H54 (cell line): ENCODE results near the gene MEIS2.

Experiments used
- DNase-seq: peaks from one replicate; pipeline ENCODE4 v3.0.0; 2011; ENCODE audit warnings: low spot score, mixed read lengths; ENCODE audit not compliant: insufficient read length
- FAIRE-seq: peaks from 3 replicates; lab custom pipeline; 2011; peaks lifted over from hg19 to GRCh38; lab: Jason Lieb, UNC
- POLR2A ChIP-seq: IDR thresholded peaks from 2 replicates; pipeline ENCODE4 v1.6.1; 2011; ENCODE audit warnings: low read depth, mild to moderate bottlenecking, low read length

Gene MEIS2

GRCh38 chr15:37100109-37100965 is at the start of gene MEIS2:
MEIS2 (minus strand) TSS chr15:37100549; CDS start chr15:37099466, 1,083 bp downstream.
- DNase-seq, result peak; percentile 93
- TF ChIP-seq POLR2A, result peak; percentile 65
- no peak for FAIRE-seq

- TF ChIP-seq POLR2A, result no peak
- FAIRE-seq (no peak), DNase-seq (no peak)
Measured at GRCh38 chr15:37149146-37149545, 48.8 kb upstream of the MEIS2 start.

- TF ChIP-seq POLR2A, result no peak
- DNase-seq (no peak), FAIRE-seq (no peak)
Measured at GRCh38 chr15:37148714-37149113, 48.4 kb upstream of the MEIS2 start.

- DNase-seq (no peak), FAIRE-seq (no peak)
- TF ChIP-seq POLR2A, result no peak
Measured at GRCh38 chr15:37143351-37143750, 43.0 kb upstream of the MEIS2 start.

- no peak for TF ChIP-seq POLR2A
- FAIRE-seq (no peak), DNase-seq (no peak)
Measured at GRCh38 chr15:37142371-37142770, 42.0 kb upstream of the MEIS2 start.

- FAIRE-seq, result no peak
- no peak for TF ChIP-seq POLR2A
- no peak for DNase-seq
Measured at GRCh38 chr15:37140531-37141058, 40.2 kb upstream of the MEIS2 start.

- TF ChIP-seq POLR2A, result no peak
- FAIRE-seq (no peak), DNase-seq (no peak)
Measured at GRCh38 chr15:37138591-37139215, 38.4 kb upstream of the MEIS2 start.

GRCh38 chr15:37137221-37137620 is 36.9 kb upstream of the MEIS2 start:
- no peak for FAIRE-seq
- TF ChIP-seq POLR2A, result no peak
- no peak for DNase-seq

GRCh38 chr15:37136666-37137065 is 36.3 kb upstream of the MEIS2 start:
- no peak for TF ChIP-seq POLR2A
- FAIRE-seq (peak; percentile 6), DNase-seq (no peak)

GRCh38 chr15:37135225-37135624 is 34.9 kb upstream of the MEIS2 start:
- FAIRE-seq, result peak; percentile 93
- TF ChIP-seq POLR2A, result no peak
- DNase-seq, result no peak

- FAIRE-seq (peak; percentile 91), DNase-seq (no peak)
- TF ChIP-seq POLR2A, result no peak
Measured at GRCh38 chr15:37134699-37135131, 34.4 kb upstream of the MEIS2 start.

GRCh38 chr15:37134244-37134643 is 33.9 kb upstream of the MEIS2 start:
- no peak for TF ChIP-seq POLR2A
- DNase-seq (no peak), FAIRE-seq (peak; percentile 50)

- TF ChIP-seq POLR2A, result no peak
- FAIRE-seq (peak; percentile 90), DNase-seq (no peak)
Measured at GRCh38 chr15:37133602-37134001, 33.3 kb upstream of the MEIS2 start.

GRCh38 chr15:37132826-37133417 is 32.6 kb upstream of the MEIS2 start:
- DNase-seq (no peak), FAIRE-seq (no peak)
- TF ChIP-seq POLR2A, result no peak
